ENCODE measurements around the gene ABCG4.
"Not testable (repeated sequence)": the region's sequence is repeated elsewhere in the genome, so short reads cannot be mapped to it uniquely, and the experiment has no call there.

The ABCG4 gene

GRCh38 chr11:119155733-119156492, 7.1 kb downstream of the ABCG4 start:
- no peak for DNase-seq

- DNase-seq, result no peak
These were observed 7.6 kb downstream of the ABCG4 start for GRCh38 chr11:119156496-119156895.

- no peak for DNase-seq
These were observed 8.2 kb downstream of the ABCG4 start for GRCh38 chr11:119157063-119157462.

DNA sequence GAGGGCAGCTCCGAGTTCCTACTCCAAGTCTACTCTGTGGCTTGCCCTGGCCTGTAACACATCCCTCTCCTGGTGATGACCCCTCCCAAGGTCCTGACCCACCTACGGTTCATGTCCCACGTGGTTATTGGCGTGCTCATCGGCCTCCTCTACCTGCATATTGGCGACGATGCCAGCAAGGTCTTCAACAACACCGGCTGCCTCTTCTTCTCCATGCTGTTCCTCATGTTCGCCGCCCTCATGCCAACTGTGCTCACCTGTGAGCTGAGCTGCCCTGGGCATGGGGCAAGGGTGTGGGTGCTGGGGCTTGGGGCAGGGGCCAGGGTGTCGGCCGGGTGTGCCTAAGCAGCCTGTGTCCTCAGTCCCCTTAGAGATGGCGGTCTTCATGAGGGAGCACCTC, 9.6 kb downstream of the ABCG4 start:
- no peak for DNase-seq

DNA sequence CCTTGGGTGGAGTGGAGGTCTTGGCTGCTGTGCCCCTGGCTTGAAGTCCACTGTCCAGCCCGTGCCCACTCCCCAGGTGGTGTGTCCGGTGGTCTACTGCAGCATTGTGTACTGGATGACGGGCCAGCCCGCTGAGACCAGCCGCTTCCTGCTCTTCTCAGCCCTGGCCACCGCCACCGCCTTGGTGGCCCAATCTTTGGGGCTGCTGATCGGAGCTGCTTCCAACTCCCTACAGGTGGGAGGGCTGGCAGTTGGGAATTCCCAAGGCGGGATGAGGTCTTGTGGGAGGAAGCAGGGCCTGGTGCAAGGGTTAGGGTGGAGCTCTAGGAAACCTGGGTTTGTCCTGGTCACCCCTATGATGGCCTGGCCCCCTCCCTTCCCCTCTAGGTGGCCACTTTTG, 11.3 kb downstream of the ABCG4 start:
- no peak for DNase-seq

DNA sequence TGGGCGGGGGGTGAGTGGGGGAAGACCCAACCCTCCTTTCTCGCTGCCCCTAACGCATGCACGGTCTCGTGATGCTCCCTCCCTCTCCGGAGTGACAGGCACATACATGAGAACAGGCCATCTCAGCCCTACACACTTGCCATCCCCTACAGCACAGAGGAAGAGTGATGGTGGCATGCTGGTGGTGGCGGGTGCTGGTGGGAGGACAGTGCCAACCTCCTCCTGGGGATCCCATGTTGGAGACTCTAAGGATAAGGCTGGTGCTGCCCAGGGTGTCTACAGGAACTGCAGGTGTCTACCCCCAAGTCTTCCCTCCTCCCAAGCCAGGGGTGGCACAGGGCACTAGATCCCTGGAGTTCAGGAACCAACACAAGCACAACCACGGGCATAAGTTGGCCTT, 13.0 kb downstream of the ABCG4 start:
- DNase-seq, result no peak

DNA sequence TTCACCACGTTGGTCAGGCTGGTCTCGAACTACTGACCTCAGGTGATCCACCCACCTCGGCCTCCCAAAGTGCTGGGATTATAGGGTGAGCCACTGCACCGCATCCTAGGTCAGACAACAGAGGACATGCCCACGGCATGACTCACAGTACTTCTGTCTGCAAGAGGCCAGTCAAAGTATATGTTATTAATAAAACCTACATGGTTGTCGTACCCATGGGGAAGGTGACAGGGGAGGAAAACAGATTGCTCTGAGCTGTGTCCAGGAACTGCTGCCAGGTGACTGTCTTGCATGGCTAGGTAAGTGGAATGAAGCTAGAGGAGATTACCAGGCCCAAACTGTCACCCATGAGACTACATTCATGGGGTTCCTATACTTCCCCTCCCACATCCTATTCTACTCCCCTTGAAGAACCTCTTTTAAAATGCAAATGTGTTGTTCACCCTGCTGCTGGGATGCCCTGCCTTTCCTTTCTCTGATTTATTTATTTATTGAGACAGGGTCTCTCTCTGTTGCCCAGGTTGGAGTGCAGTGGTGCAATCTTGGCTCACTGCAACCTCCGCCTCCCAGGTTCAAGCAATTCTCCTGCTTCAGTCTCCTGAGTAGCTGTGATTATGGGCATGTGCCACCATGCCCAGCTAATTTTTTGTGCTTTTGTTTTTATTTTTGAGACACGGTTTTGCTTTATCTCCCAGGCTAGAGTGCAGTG, 17.7 kb downstream of the ABCG4 start:
- DNase-seq, result no peak

DNA sequence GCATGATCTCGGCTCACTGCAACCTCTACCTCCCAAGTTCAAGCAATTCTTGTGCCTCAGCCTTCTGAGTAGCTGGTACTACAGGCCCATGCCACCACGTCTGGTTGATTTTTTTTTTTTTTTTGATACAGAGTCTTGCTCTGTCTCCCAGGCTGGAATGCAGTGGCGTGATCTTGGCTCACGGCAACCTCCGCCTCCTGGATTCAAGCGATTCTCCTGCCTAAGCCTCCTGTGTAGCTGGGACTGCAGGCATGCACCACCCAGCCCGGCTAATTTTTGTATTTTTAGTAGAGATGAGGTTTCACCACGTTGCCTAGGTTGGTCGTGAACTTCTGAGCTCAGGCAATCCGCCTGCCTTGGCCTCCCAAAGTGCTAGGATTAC, 18.2 kb downstream of the ABCG4 start:
- not testable (repeated sequence) for DNase-seq

- DNase-seq, result no peak
These were observed 19.1 kb downstream of the ABCG4 start for GRCh38 chr11:119167933-119168332.

DNA sequence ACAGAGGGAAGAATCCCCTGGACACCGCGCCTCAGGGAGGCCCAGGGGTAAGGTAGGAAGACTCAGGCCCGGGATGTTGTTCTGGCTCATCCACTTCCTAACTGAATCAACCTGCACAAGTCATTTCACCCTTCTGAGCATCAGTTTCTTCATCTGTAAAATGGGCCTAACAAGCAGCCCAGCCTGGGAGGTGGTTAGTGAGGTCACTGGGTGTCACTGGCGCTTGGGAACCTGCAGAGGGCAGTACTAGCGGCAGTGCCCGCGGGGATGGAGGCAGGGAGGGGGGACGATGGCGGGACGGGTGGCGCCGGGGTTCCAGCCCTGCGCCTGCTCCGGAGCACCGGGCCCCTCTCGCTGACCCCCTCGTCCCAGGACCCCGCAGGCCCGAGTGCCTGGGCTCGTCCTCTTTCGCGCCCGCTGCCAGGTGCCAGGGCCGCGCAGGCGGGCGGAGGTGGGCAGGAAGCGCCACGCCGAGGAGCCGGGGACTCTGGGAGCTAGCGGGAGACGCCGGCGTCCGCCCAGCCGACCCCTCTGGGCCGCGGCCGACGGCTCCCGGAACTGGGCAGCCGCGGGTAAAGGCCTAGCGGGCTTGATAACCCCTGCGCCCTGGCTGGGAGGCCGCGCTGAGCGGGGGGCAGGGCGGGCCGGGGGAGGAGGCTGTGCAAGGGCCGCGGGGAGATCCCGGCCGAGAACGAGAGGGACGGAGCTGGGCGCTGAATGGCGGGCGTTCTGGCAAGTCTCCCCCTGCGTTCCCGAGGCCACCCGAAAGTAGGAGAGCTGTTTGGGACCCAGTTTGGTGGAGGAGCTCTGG, 19.8 kb downstream of the ABCG4 start, which contains the start of gene NLRX1:
Gene NLRX1, plus strand, starts transcription at position 255 of the 811 bp plus-strand sequence. CDS start 2,679 bp downstream, outside the sequence.
- peak; percentile 77 for DNase-seq

GRCh38 chr11:119169282-119169719, 20.4 kb downstream of the ABCG4 start:
- peak; percentile 8 for DNase-seq

DNA sequence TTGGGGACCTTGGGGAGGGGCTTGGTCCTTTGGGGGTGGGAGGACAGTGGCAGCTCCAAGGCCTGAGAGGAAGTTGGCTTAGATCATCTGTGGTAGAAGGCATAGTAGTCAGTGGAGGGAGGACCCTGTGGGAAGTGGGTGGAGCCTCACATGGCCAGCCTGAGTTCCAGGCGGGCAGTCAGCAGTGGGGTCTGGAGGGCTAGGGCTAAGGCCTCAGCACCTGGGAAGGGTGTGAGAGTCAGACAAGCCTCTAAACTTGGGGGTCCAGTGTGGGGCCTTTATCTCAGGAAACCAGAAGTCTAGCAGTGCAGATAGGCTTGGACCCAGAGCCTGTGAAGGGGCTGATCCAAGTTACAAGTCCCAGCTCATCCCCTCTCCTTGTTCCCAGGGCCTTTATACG, 23.7 kb downstream of the ABCG4 start:
- no peak for DNase-seq

- no peak for DNase-seq
These were observed 24.6 kb downstream of the ABCG4 start for GRCh38 chr11:119173453-119173852.

DNA sequence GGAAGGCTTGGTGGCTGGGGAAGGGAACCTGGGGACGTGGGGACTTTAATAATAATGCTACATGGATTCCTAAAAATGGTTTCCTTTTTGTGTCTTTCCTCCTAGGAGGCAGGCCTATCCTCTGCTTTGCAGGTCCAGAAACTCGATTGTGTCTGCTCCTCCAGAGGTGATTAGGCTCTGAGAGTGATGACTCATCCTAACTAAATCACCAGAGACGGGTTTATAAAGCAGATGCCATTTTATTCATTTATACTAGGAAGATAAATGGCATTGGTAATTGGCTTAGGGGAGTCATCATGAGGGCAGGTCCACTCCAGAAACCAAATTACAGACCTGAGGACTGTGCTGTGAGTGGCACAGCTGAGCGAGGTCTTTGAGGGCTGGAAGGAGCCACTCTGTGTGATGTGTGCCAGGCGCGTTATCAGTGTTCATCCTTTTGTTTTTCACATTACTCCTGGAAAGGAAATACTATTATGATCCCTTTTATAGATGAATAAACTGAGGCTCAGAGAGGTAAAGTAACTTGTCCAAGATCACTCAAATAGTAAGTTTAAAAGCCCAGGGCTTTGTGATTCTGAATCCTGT, 26.7 kb downstream of the ABCG4 start:
- no peak for DNase-seq

- no peak for DNase-seq
These were observed 29.4 kb downstream of the ABCG4 start for GRCh38 chr11:119178166-119178680.

DNA sequence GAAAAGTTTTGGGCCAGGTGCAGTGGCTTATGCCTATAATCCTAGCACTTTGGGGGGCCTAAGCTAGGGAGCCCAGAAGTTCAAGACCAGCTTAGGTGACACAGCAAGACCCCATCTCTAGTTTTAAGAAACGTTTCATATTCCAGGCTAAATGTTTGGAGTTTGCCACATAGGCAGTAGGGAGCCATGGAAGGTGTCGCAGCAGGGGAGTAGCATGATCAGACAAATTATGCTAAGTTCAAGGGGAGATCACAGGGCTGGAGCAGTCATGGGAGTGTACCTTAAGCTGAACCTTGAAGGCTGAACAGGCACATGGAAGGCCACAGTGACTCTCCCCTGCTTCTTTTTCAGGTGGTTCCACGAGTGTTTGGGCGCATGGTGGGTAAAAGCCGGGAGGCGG, 30.5 kb downstream of the ABCG4 start:
- no peak for DNase-seq

DNA sequence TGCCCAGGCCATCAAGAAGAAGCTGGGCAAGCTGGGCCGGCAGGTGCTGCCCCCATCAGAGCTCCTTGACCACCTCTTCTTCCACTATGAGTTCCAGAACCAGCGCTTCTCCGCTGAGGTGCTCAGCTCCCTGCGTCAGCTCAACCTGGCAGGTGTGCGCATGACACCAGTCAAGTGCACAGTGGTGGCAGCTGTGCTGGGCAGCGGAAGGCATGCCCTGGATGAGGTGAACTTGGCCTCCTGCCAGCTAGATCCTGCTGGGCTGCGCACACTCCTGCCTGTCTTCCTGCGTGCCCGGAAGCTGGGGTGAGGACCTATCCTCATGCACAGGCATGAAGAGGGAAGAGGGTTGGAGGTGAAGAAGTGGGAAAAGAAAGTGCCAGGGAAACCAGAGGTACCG, 31.1 kb downstream of the ABCG4 start:
- DNase-seq, result no peak

- no peak for DNase-seq
These were observed 32.2 kb downstream of the ABCG4 start for GRCh38 chr11:119180729-119181676.

DNA sequence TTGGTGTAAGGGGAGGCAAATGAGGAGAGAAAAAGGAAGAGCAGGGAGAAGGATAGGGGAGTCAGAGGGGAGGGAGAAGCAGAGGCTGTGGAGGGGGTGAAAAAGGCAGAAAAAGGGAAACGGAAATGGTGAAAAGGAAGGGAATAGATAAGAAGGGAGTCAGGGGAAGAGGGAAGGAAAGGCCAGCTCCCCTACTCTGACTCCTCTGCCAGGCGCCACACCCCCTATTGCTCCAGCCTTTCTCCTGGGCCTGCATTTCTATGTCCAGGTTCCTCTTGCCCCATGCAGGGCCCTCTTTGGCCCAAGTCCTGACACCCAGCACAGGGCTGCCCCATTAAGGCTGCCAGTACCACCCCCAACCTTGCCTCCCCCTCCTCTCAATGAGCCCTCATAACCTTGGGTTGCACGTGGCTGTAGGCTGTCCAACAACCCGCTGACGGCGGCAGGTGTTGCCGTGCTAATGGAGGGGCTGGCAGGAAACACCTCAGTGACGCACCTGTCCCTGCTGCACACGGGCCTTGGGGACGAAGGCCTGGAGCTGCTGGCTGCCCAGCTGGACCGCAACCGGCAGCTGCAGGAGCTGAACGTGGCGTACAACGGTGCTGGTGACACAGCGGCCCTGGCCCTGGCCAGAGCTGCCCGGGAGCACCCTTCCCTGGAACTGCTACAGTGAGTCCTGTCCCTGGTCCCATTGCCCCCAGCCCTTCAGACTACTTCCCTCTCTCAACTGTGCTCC, 33.0 kb downstream of the ABCG4 start:
- DNase-seq, result no peak

GRCh38 chr11:119184399-119184798, 35.5 kb downstream of the ABCG4 start:
- not testable (repeated sequence) for DNase-seq
